Measurements from ENCODE around the gene NPAS1. TPM values are rescaled to one million over a fixed set of nuclear protein-coding genes. Genes with fewer than 3 reads are reported as not detected.

Gene NPAS1
- total and polyA plus RNA-seq, 2 of the 8 experiments (the other 6 are each of a cell fraction or from before 2014, with no cell fraction given), result 9.9 to 13.9 TPM

DNA sequence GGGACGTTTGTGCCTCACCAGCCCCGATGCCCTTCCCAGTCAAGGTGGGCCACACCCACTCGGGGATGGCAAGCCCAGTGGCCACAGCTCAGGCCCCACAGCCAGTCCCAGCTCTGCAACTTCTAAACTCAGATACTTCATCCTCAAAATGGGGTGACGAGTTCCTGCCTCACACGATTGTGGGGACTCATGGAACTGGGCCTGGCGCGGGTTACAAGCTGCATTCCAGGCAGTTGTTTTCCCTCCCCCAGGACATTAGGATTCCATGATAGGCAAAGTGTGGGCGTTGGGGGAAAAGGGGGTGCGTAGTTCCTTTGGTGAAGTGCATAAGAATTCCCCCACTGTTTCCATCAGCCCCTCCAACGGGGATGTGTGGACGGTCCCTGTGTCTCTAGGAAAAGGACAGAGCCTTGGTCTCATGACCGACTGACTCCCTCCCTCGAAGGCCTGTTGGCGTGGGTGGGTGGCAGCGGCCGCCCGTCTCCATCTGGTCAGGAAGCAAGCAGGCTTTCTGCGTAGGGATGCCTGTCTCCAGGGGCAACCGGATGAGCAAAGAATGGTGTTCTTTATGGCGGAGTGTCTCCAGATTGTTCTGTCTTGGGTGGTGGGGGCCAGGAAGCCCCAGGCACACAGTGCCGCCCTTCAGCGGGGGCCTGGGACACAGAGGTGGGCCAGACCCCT lies 21.1 kb upstream of the NPAS1 start:
- ChIA-PET CTCF (ENCODE audit: partially characterized antibody) (no interaction called here), POLR2A (ENCODE audit: partially characterized antibody) (no interaction called here)
- FAIRE-seq (no peak), DNase-seq (ENCODE audit: low read depth in 1 of 2, low spot score in 2 of 2) (no peak)
- Histone ChIP-seq H3K18ac (ENCODE audit: extremely low read depth, low read length) (no peak overlapping the region), H3K27me3 (replicated peaks in 1 of 4; ENCODE audit: control insufficient read depth in 3 of 4, extremely low read depth in 1 of 4, insufficient read depth in 3 of 4, low read length in 3 of 4) (no peaks in the 10 kb centered on the region), H3K79me2 (ENCODE audit: control insufficient read depth in 1 of 2, insufficient read depth in 2 of 2, low read length in 2 of 2) (no peaks in the 10 kb centered on the region), H2AFZ (ENCODE audit: low read length) (no peak overlapping the region), H3K23me2 (ENCODE audit: low read depth, low read length) (no peaks in the 10 kb centered on the region), H2BK12ac (ENCODE audit: low read depth, low read length) (no peak overlapping the region), H2BK20ac (ENCODE audit: low read length) (no peak overlapping the region), H3K4ac (replicated peaks; ENCODE audit: insufficient read length, low read depth, low read length) (no peak overlapping the region), H3K4me3 (ENCODE audit: extremely low read depth in 1 of 4, insufficient read depth in 2 of 4, low read depth in 3 of 4, low read length in 4 of 4) (no peak overlapping the region), H3K79me1 (ENCODE audit: low read depth, low read length) (peaks cover 2% of the 10 kb centered on the region; the same call in 1 of the 2 replicates), H3K23ac (ENCODE audit: insufficient read length) (no peak overlapping the region), H3K4me2 (ENCODE audit: insufficient read depth in 1 of 2, low read depth in 2 of 2, low read length in 2 of 2) (no peak overlapping the region), H4K5ac (ENCODE audit: insufficient read length, low read depth, low read length) (no peak overlapping the region), H3K9ac (replicated peaks in 1 of 4; ENCODE audit: extremely low read depth in 1 of 4, low read depth in 3 of 4, low read length in 3 of 4) (no peak overlapping the region), H4K20me1 (replicated peaks in 1 of 2; ENCODE audit: control insufficient read depth in 1 of 2, insufficient read depth in 2 of 2, low read length in 2 of 2) (peaks cover 2 to 7% of the 10 kb centered on the region in 2 experiments), H4K8ac (ENCODE audit: extremely low read depth, insufficient read depth, low read length) (no peak overlapping the region), H2BK15ac (ENCODE audit: low read length) (no peak overlapping the region), H2BK120ac (replicated peaks; ENCODE audit: low read depth, low read length) (no peak overlapping the region), H2AK5ac (ENCODE audit: low read depth, low read length) (no peak overlapping the region), H2BK5ac (ENCODE audit: low read depth, low read length) (no peak overlapping the region), H3K56ac (replicated peaks; ENCODE audit: insufficient read length, low read depth, low read length) (no peak overlapping the region), H3K14ac (ENCODE audit: insufficient read length) (no peak overlapping the region), H3K27ac (ENCODE audit: low read depth, low read length) (no peak overlapping the region), H3K4me1 (replicated peaks in 1 of 4; ENCODE audit: control insufficient read depth in 3 of 4, insufficient read depth in 4 of 4, low read length in 3 of 4) (peaks cover 0 to 3% (median 0%) of the 10 kb centered on the region in 4 experiments; a peak in 1 of 7 replicates), H3K9me3 (ENCODE audit: insufficient read depth in 2 of 2, low read depth in 1 of 2, low read length in 1 of 2) (no peaks in the 10 kb centered on the region), H4K91ac (replicated peaks; ENCODE audit: insufficient read length, low read length) (no peak overlapping the region), H3K36me3 (ENCODE audit: control insufficient read depth in 2 of 4, insufficient read depth in 4 of 4, low read length in 3 of 4) (peaks cover 2 to 22% (median 15%) of the 10 kb centered on the region in 4 experiments; a peak in 6 of 8 replicates)
- WGBS, 2 experiments (ENCODE audit: extremely low coverage in 1 of 2, insufficient coverage in 1 of 2, insufficient read length in 1 of 2, insufficient replicate concordance in 2 of 2, low coverage in 1 of 2, low lambda C conversion rate in 2 of 2, missing lambda C conversion rate in 1 of 2), result 93% methylated on average over 21 of the region's 22 CpGs; no CpG with 5 or more reads in 1 of the 2 experiments
- TF ChIP-seq KDM5A (IDR thresholded peaks at IDR 0.05; ENCODE audit: low read length), result no peak
- no peak for TF ChIP-seq CTBP2 (IDR thresholded peaks at IDR 0.05; ENCODE audit: borderline replicate concordance, insufficient read depth, insufficient read length, low read length)
- TF ChIP-seq POLR2AphosphoS5 (IDR thresholded peaks at IDR 0.05; ENCODE audit: low read depth, low read length), result no peak
- TF ChIP-seq SP2 (IDR thresholded peaks at IDR 0.05; ENCODE audit: low read length), result no peak
- no peak for TF ChIP-seq BRCA1 (IDR thresholded peaks at IDR 0.05; ENCODE audit: low read depth, low read length)
- TF ChIP-seq GTF2F1 (IDR thresholded peaks at IDR 0.05; ENCODE audit: borderline replicate concordance, low read depth, low read length), result no peak
- TF ChIP-seq NRF1 (IDR thresholded peaks at IDR 0.05; ENCODE audit: low read depth, low read length), result no peak
- no peak for TF ChIP-seq RAD21 (IDR thresholded peaks at IDR 0.05 in 1 of 2, conservative IDR thresholded peaks at IDR 0.05 in 1 of 2; ENCODE audit: low read depth in 2 of 2, low read length in 2 of 2)
- no peak for TF ChIP-seq GABPA (IDR thresholded peaks at IDR 0.05; ENCODE audit: borderline replicate concordance, insufficient read depth, low read length)
